GM21529 (cell line): ENCODE measurements around the gene FANCE.
"Not testable (repeated sequence)": the region's sequence is repeated elsewhere in the genome, so short reads cannot be mapped to it uniquely, and the experiment has no call there.

Experiments used
- ATAC-seq: cut with Tn5 transposase; IDR thresholded peaks from one replicate; pipeline ENCODE4 v1.9.1; 2021; ENCODE audit not compliant: unreplicated experiment

FANCE gene

GRCh38 chr6:35429463-35429862 is 22.7 kb upstream of the FANCE start:
- ATAC-seq = no peak

- no peak for ATAC-seq
Measured at GRCh38 chr6:35432291-35432690, 19.8 kb upstream of the FANCE start.

GRCh38 chr6:35432702-35433101 is 19.4 kb upstream of the FANCE start:
- ATAC-seq = not testable (repeated sequence)

GRCh38 chr6:35435074-35435837 is 16.9 kb upstream of the FANCE start:
- ATAC-seq = no peak

GRCh38 chr6:35436071-35436857 is 15.9 kb upstream of the FANCE start:
- no peak for ATAC-seq

GRCh38 chr6:35438378-35439065 is 13.6 kb upstream of the FANCE start:
- not testable (repeated sequence) for ATAC-seq

- no peak for ATAC-seq
Measured at GRCh38 chr6:35439308-35439707, 12.8 kb upstream of the FANCE start.

GRCh38 chr6:35441205-35441604 is 10.9 kb upstream of the FANCE start:
- ATAC-seq = no peak

- ATAC-seq = no peak
Measured at GRCh38 chr6:35441642-35442041, 10.5 kb upstream of the FANCE start.

- ATAC-seq = no peak
Measured at GRCh38 chr6:35442693-35443092, 9.4 kb upstream of the FANCE start.

GRCh38 chr6:35443341-35444030 is 8.7 kb upstream of the FANCE start:
- ATAC-seq = no peak

- no peak for ATAC-seq
Measured at GRCh38 chr6:35445691-35446090, 6.4 kb upstream of the FANCE start.

GRCh38 chr6:35448191-35448590 is 3.9 kb upstream of the FANCE start:
- ATAC-seq = no peak

GRCh38 chr6:35449287-35449881 is 2.8 kb upstream of the FANCE start:
- no peak for ATAC-seq

- no peak for ATAC-seq
Measured at GRCh38 chr6:35451354-35452182, 570 bp upstream of the FANCE start.

- ATAC-seq = no peak
Measured at GRCh38 chr6:35453236-35453635, 1.1 kb downstream of the FANCE start.

- ATAC-seq = no peak
Measured at GRCh38 chr6:35454391-35455110, 2.4 kb downstream of the FANCE start.

GRCh38 chr6:35457907-35458306 is 5.8 kb downstream of the FANCE start:
- no peak for ATAC-seq

GRCh38 chr6:35461270-35461669 is 9.1 kb downstream of the FANCE start:
- ATAC-seq = no peak
